ENCODE measurements around the gene DOCK4.

DNA sequence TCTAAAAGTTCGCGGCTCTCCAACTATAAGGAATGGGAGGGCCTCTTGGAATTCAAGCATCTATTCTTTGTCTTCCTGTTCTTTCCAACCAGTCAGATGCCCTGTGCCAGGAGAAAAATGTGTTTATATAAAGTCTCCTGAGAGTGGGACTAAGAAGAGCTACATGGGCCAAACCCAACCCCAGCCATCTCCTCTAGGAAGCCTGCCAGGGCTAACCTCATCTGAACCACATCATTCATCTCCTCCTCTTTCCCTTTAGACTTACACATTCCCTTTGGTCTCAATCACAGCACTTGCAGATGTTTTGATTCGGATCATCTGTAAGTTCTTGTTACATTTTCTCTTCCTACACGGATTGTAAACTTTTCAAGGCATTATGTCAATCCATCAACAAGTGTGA lies 62.6 kb downstream of the DOCK4 start:
- TF ChIP-seq FOXM1 (IDR thresholded peaks at IDR 0.05; ENCODE audit: borderline replicate concordance), result no peak
- no peak for TF ChIP-seq SUZ12 (IDR thresholded peaks at IDR 0.05)
- TF ChIP-seq SP1 (IDR thresholded peaks at IDR 0.05), result no peak
- no peak for TF ChIP-seq ZNF384 (IDR thresholded peaks at IDR 0.05)
- TF ChIP-seq FOXK2 (IDR thresholded peaks at IDR 0.05), result no peak
- no peak for TF ChIP-seq BHLHE40 (IDR thresholded peaks at IDR 0.05; ENCODE audit: borderline replicate concordance)
- no peak for TF ChIP-seq HDGF (IDR thresholded peaks at IDR 0.05; ENCODE audit: borderline replicate concordance)
